ENCODE results near the gene ITGB8.
A peak's percentile ranks its signal among the peaks of the same experiment; 100 is the strongest.

ITGB8 gene

DNA sequence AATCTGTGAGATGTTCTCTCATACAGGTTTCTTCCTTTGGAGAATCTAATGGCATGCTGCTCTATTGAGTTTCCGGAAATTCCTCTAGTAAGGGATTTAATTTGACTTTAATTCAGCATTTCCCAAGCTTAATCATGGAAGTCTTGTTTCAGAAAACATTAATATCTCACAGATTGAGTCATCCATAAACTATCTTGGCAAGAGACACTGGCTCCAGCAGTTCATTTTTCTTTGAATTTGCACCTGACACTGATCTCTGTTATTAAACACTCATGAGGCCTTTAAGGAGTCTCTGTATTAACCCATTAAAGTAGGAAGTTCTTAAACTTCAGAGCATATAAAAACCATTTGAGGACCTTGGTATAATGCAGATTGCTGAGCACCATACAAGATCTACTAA, 3.6 kb upstream of the ITGB8 start:
- no peak for DNase-seq
- no peaks in the 10 kb centered on the region for H3K9me3 ChIP-seq (ENCODE audit: severe bottlenecking)

DNA sequence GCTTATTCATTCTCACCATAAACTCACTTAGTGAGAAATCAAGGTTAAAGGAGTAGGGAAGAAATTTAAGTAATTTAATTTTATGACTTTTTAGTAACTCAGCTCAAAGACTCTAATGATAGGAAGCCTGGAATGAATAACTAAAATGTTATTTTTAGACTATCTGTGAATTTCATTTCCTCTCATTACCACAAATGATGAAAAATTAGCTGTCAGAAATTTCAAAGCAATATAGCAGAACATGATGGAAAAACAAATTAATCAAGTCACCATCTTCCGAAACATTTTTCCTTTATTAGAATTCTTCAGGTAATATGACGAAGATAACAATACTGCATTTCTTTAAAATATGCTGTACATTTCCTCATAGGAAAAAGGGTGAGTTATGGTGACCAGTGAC, 2.7 kb upstream of the ITGB8 start:
- Histone ChIP-seq H3K9me3 (ENCODE audit: severe bottlenecking) (no peaks in the 10 kb centered on the region), H3K27ac (no peak overlapping the region), H3K27me3 (ENCODE audit: insufficient read depth, low read depth, severe bottlenecking) (no peaks in the 10 kb centered on the region), H3K36me3 (no peaks in the 10 kb centered on the region), H3K4me3 (ENCODE audit: low read depth, low read length) (no peak overlapping the region)
- TF ChIP-seq, protein P1, sequence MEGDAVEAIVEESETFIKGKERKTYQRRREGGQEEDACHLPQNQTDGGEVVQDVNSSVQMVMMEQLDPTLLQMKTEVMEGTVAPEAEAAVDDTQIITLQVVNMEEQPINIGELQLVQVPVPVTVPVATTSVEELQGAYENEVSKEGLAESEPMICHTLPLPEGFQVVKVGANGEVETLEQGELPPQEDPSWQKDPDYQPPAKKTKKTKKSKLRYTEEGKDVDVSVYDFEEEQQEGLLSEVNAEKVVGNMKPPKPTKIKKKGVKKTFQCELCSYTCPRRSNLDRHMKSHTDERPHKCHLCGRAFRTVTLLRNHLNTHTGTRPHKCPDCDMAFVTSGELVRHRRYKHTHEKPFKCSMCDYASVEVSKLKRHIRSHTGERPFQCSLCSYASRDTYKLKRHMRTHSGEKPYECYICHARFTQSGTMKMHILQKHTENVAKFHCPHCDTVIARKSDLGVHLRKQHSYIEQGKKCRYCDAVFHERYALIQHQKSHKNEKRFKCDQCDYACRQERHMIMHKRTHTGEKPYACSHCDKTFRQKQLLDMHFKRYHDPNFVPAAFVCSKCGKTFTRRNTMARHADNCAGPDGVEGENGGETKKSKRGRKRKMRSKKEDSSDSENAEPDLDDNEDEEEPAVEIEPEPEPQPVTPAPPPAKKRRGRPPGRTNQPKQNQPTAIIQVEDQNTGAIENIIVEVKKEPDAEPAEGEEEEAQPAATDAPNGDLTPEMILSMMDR (IDR thresholded peaks at IDR 0.05; ENCODE audit: low read depth, low read length): no peak
- DNase-seq: no peak

More for the DNA sequence above, 3.6 kb upstream of the ITGB8 start:
- TF ChIP-seq, protein P1 (IDR thresholded peaks at IDR 0.05; ENCODE audit: low read depth, low read length): no peak
- H3K27me3 ChIP-seq (ENCODE audit: insufficient read depth, low read depth, severe bottlenecking): no peaks in the 10 kb centered on the region
- no peak overlapping the region for H3K4me3 ChIP-seq (ENCODE audit: low read depth, low read length)
- no peak overlapping the region for H3K27ac ChIP-seq
- H3K36me3 ChIP-seq: no peaks in the 10 kb centered on the region

DNA sequence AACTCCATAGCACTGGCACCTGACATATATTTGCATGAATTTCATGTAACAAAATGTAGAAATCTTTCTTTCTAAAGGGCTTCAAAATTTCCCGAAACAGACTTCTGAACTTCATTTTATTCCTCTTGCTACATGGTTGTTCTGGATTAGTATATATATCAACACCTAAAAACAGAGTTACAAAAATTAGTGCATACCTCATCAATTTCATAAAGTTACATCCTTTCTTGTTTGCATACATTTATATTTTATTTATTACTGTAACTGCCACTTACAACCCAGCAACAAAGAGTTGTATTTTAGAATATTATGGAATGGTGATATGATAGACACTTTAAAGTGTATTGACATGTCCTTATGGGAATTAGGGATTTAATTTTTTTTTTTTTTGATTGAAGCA, 2.0 kb upstream of the ITGB8 start:
- no peak for DNase-seq
- TF ChIP-seq, protein P1 (IDR thresholded peaks at IDR 0.05; ENCODE audit: low read depth, low read length): no peak
- Histone ChIP-seq H3K9me3 (ENCODE audit: severe bottlenecking) (no peaks in the 10 kb centered on the region), H3K4me3 (ENCODE audit: low read depth, low read length) (no peak overlapping the region), H3K27me3 (ENCODE audit: insufficient read depth, low read depth, severe bottlenecking) (no peaks in the 10 kb centered on the region), H3K36me3 (no peaks in the 10 kb centered on the region), H3K27ac (no peak overlapping the region)

DNA sequence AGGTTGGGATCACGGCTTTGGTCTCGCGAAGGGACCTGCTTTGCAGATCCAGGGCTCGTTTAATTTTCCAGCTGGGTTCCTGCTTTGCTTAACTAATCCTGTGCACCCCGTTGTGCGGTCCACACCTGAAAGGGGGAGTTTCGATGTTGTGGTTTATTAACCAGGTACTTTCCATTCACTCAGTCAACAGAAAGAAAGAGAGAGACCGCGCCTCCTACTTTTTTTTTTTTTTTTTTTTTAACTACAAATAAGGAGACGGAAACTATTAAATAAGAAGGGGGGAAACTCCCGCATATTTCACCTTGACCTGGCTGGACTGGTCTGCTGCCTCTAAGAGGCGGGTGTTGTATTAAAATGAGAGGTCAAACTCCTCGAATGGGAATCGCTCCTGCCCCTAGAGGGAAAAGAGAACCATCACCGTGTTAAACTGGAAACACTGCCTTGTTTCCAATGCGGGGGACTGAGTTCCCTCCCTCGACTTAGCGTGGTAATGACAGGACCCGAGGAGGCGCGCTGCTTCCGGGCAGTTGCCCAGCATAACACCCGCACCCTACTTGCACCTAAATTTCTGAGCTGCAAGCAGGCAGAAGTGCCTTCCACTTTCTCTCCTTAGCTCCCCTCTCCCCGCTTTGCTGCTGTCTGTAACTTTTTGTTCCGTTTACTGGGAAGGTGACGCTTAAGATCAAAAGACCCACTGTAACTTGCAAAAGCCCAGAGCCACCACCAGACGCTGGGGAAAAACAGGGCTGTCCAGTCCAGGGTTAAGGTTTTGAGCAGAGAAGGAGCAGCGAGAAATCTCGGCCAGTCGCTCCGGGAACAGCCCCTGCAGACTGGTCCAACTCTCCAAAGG, 1.1 kb upstream of the ITGB8 start:
- Histone ChIP-seq H3K27me3 (ENCODE audit: insufficient read depth, low read depth, severe bottlenecking) (no peaks in the 10 kb centered on the region), H3K27ac (peak overlapping the region; percentile 66), H3K9me3 (ENCODE audit: severe bottlenecking) (no peaks in the 10 kb centered on the region), H3K36me3 (no peaks in the 10 kb centered on the region), H3K4me3 (ENCODE audit: low read depth, low read length) (peak overlapping the region; percentile 91)
- TF ChIP-seq, protein P1 (IDR thresholded peaks at IDR 0.05; ENCODE audit: low read depth, low read length): peak; percentile 48
- peak; percentile 79 for DNase-seq

DNA sequence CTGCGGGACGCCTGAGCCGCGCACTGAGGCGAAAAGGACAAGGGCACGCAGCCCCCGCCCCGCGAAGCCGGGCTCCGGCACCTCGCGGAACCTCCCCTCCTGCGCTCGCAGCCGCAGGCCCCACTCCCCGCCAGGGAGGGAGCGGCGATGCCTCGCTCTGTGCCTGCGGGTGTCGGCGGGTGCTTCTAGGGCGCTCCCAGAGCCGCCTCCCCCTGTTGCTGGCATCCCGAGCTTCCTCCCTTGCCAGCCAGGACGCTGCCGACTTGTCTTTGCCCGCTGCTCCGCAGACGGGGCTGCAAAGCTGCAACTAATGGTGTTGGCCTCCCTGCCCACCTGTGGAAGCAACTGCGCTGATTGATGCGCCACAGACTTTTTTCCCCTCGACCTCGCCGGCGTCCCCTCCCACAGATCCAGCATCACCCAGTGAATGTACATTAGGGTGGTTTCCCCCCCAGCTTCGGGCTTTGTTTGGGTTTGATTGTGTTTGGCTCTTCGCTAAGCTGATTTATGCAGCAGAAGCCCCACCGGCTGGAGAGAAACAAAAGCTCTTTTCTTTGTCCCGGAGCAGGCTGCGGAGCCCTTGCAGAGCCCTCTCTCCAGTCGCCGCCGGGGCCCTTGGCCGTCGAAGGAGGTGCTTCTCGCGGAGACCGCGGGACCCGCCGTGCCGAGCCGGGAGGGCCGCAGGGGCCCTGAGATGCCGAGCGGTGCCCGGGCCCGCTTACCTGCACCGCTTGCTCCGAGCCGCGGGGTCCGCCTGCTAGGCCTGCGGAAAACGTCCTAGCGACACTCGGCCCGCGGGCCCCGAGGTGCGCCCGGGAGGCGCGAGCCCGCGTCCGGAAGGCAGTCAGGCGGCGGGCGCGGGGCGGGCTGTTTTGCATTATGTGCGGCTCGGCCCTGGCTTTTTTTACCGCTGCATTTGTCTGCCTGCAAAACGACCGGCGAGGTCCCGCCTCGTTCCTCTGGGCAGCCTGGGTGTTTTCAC, 519 bp downstream of the ITGB8 start:
- Histone ChIP-seq H3K36me3 (no peaks in the 10 kb centered on the region), H3K27me3 (ENCODE audit: insufficient read depth, low read depth, severe bottlenecking) (no peaks in the 10 kb centered on the region), H3K9me3 (ENCODE audit: severe bottlenecking) (no peaks in the 10 kb centered on the region), H3K4me3 (ENCODE audit: low read depth, low read length) (peak overlapping the region; percentile 91), H3K27ac (peak overlapping the region; percentile 66)
- TF ChIP-seq, protein P1 (IDR thresholded peaks at IDR 0.05; ENCODE audit: low read depth, low read length): no peak
- peak; percentile 53 for DNase-seq
